HG02938 (cell line): ENCODE data around the gene IGSF11.
"Not testable (repeated sequence)": the region's sequence is repeated elsewhere in the genome, so short reads cannot be mapped to it uniquely, and the experiment has no call there.

Experiments used
- ATAC-seq: cut with Tn5 transposase; IDR thresholded peaks from one replicate; pipeline ENCODE4 v1.9.1; 2021; ENCODE audit warnings: mild to moderate bottlenecking, moderate library complexity; ENCODE audit not compliant: unreplicated experiment

IGSF11 gene

GRCh38 chr3:118990823-118991560 is 43.7 kb downstream of the IGSF11 start:
- no peak for ATAC-seq

- ATAC-seq: no peak
Measured at GRCh38 chr3:118988198-118989130, 46.2 kb downstream of the IGSF11 start.

- ATAC-seq: no peak
Measured at GRCh38 chr3:118987477-118987876, 47.2 kb downstream of the IGSF11 start.

GRCh38 chr3:118986734-118987133 is 47.9 kb downstream of the IGSF11 start:
- no peak for ATAC-seq

GRCh38 chr3:118984699-118985098 is 49.9 kb downstream of the IGSF11 start:
- ATAC-seq: no peak

GRCh38 chr3:118981494-118982134 is 53.0 kb downstream of the IGSF11 start:
- ATAC-seq: no peak

GRCh38 chr3:118980832-118981231 is 53.8 kb downstream of the IGSF11 start:
- no peak for ATAC-seq

GRCh38 chr3:118978393-118978758 is 56.3 kb downstream of the IGSF11 start:
- ATAC-seq: no peak

- no peak for ATAC-seq
Measured at GRCh38 chr3:118977671-118978392, 56.8 kb downstream of the IGSF11 start.

- ATAC-seq: no peak
Measured at GRCh38 chr3:118977118-118977517, 57.5 kb downstream of the IGSF11 start.

- ATAC-seq: not testable (repeated sequence)
Measured at GRCh38 chr3:118975476-118975875, 59.2 kb downstream of the IGSF11 start.

- ATAC-seq: no peak
Measured at GRCh38 chr3:118974356-118975097, 60.1 kb downstream of the IGSF11 start.

GRCh38 chr3:118973050-118973449 is 61.6 kb downstream of the IGSF11 start:
- no peak for ATAC-seq

GRCh38 chr3:118970819-118971218 is 63.8 kb downstream of the IGSF11 start:
- ATAC-seq: no peak

- no peak for ATAC-seq
Measured at GRCh38 chr3:118968640-118969039, 66.0 kb downstream of the IGSF11 start.

- ATAC-seq: no peak
Measured at GRCh38 chr3:118968111-118968510, 66.5 kb downstream of the IGSF11 start.

- ATAC-seq: no peak
Measured at GRCh38 chr3:118966700-118967099, 67.9 kb downstream of the IGSF11 start.

GRCh38 chr3:118963711-118964110 is 70.9 kb downstream of the IGSF11 start:
- ATAC-seq: no peak

- no peak for ATAC-seq
Measured at GRCh38 chr3:118960876-118961450, 73.7 kb downstream of the IGSF11 start.
